ENCODE data around the gene EFNA5. TPM values are rescaled to one million over a fixed set of nuclear protein-coding genes. Genes with fewer than 3 reads are reported as not detected.

Gene EFNA5
- total RNA-seq, 1 donor from 2014 or later = 12.0 TPM

DNA sequence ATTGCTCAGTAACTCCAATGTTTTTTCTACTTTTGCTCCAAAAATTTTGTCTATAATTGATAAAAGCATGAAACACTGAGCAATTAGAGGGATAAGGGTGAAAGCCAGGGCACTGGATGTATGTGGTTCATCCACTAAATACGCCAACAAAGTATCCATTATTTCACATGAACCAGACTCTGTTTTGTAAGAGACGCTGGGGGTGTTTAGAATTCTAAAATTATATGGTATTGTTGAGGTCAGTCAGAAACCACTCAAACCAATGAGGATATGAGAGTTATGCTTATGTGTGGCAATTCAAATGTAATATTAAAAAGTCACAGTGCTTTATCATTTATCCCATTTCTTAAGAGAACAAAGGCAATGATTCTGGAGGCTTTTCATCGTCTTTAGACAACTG lies 220.2 kb downstream of the EFNA5 start:
- H3K27me3 Mint-ChIP-seq = no peaks in the 10 kb centered on the region
- TF ChIP-seq, protein P1, sequence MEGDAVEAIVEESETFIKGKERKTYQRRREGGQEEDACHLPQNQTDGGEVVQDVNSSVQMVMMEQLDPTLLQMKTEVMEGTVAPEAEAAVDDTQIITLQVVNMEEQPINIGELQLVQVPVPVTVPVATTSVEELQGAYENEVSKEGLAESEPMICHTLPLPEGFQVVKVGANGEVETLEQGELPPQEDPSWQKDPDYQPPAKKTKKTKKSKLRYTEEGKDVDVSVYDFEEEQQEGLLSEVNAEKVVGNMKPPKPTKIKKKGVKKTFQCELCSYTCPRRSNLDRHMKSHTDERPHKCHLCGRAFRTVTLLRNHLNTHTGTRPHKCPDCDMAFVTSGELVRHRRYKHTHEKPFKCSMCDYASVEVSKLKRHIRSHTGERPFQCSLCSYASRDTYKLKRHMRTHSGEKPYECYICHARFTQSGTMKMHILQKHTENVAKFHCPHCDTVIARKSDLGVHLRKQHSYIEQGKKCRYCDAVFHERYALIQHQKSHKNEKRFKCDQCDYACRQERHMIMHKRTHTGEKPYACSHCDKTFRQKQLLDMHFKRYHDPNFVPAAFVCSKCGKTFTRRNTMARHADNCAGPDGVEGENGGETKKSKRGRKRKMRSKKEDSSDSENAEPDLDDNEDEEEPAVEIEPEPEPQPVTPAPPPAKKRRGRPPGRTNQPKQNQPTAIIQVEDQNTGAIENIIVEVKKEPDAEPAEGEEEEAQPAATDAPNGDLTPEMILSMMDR (IDR thresholded peaks at IDR 0.05; ENCODE audit: unreplicated experiment) = no peak
- peaks cover 3% of the 10 kb centered on the region for H3K9me3 Mint-ChIP-seq (ENCODE audit: low read depth)
- peaks cover 2% of the 10 kb centered on the region for H3K36me3 Mint-ChIP-seq (ENCODE audit: insufficient read depth)
- DNase-seq (ENCODE audit: low spot score, unreplicated experiment) = no peak
- no peak overlapping the region for H3K27ac Mint-ChIP-seq
- H3K4me3 Mint-ChIP-seq (ENCODE audit: low read depth) = no peak overlapping the region
- peaks cover 16% of the 10 kb centered on the region for H3K4me1 Mint-ChIP-seq (ENCODE audit: low read depth)

DNA sequence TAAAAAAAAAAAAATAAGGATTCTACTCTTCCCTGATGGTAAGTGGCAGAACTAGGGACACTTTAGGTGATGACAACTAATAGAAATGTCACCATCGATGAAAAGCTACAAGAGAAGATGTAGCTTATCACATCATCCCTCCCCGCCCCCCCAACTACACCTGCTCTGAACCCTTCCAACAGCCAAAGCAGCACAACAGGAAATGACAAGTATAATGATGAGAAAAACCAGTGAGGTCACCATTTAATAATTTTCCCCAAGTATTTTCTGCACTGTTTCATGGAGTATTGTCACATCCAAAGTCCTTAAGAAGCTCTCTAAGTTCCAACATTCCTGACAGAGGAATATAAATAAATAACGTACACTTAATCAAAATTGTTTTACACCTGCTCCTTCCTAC lies 221.4 kb downstream of the EFNA5 start:
- no peak overlapping the region for H3K4me3 Mint-ChIP-seq (ENCODE audit: low read depth)
- H3K4me1 Mint-ChIP-seq (ENCODE audit: low read depth) = peaks cover 5% of the 10 kb centered on the region
- no peak overlapping the region for H3K27ac Mint-ChIP-seq

DNA sequence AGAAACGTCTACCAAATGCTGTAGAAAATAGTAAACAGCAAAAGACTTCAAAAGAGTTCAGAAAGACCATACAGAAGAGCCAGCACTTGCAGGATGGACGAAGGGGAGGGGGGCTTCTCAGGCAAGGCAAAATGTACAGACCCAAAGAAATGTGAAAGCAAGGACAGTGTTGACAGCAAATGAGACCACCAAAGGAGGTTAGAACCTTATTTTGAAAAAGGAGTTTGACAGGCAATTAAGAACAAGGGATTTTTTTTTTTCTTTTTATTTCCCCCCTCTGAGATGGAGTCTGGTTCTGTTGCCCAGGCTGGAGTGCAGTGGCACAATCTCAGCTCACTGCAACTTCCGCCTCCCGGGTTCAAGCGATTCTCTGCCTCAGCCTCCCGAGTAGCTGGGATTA lies 223.2 kb downstream of the EFNA5 start:
- TF ChIP-seq, protein P1 (IDR thresholded peaks at IDR 0.05; ENCODE audit: unreplicated experiment) = no peak
- peaks cover 2% of the 10 kb centered on the region for H3K36me3 Mint-ChIP-seq (ENCODE audit: insufficient read depth)
- no peaks in the 10 kb centered on the region for H3K27me3 Mint-ChIP-seq
- DNase-seq (ENCODE audit: low spot score, unreplicated experiment) = no peak
- H3K4me3 Mint-ChIP-seq (ENCODE audit: low read depth) = no peak overlapping the region
- H3K4me1 Mint-ChIP-seq (ENCODE audit: low read depth) = no peaks in the 10 kb centered on the region
- H3K9me3 Mint-ChIP-seq (ENCODE audit: low read depth) = peaks cover 3% of the 10 kb centered on the region
- H3K27ac Mint-ChIP-seq = no peak overlapping the region

More for the DNA sequence above, 221.4 kb downstream of the EFNA5 start:
- TF ChIP-seq, protein P1 (IDR thresholded peaks at IDR 0.05; ENCODE audit: unreplicated experiment) = no peak
- H3K27me3 Mint-ChIP-seq = no peaks in the 10 kb centered on the region
- no peak for DNase-seq (ENCODE audit: low spot score, unreplicated experiment)
- H3K36me3 Mint-ChIP-seq (ENCODE audit: insufficient read depth) = peaks cover 2% of the 10 kb centered on the region
- H3K9me3 Mint-ChIP-seq (ENCODE audit: low read depth) = peaks cover 3% of the 10 kb centered on the region

DNA sequence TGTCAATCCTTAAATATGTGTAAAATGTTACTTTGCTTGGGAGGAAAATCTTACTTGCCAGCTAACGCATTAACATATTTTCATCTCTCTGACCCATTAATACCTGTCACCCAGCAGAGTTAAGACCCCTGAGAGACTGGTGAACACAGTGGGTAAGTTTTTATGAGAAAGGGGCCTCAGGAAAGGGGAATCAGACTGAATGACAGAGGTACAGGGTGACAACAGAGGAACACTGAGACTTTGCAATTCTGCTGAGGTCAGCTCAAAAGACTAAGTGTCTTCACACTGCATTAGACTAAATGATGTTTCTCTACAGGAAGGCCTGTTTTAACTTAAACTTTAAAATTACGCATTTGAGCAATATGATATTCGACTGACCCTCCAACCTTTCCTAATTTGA lies 223.8 kb downstream of the EFNA5 start:
- H3K27me3 Mint-ChIP-seq = no peaks in the 10 kb centered on the region

DNA sequence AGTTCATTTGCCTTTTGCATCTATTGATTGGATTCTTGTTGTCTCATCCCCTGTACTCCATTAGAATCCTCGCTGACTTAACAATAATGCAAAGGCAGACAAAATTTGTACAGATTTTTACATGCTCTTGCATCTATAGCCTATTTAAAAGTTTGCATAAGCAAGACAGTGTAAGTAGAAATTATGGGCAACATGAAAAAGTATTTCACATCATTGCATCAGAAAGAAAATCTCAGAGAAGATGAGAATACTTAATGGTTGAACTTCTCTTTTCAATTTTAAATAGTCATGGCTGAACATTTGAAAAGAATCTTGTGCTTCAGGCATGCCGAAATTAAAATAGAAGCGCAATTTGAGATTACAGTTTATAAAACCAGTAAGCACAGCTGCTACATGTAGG lies 226.4 kb downstream of the EFNA5 start:
- no peaks in the 10 kb centered on the region for H3K36me3 Mint-ChIP-seq (ENCODE audit: insufficient read depth)
- no peak overlapping the region for H3K4me3 Mint-ChIP-seq (ENCODE audit: low read depth)
- DNase-seq (ENCODE audit: low spot score, unreplicated experiment) = no peak
- TF ChIP-seq, protein P1 (IDR thresholded peaks at IDR 0.05; ENCODE audit: unreplicated experiment) = no peak
- no peaks in the 10 kb centered on the region for H3K4me1 Mint-ChIP-seq (ENCODE audit: low read depth)
- H3K27ac Mint-ChIP-seq = no peak overlapping the region
- peaks cover 3% of the 10 kb centered on the region for H3K9me3 Mint-ChIP-seq (ENCODE audit: low read depth)
- H3K27me3 Mint-ChIP-seq = no peaks in the 10 kb centered on the region

More for the DNA sequence above, 223.8 kb downstream of the EFNA5 start:
- TF ChIP-seq, protein P1 (IDR thresholded peaks at IDR 0.05; ENCODE audit: unreplicated experiment) = no peak
- Mint-ChIP-seq H3K4me1 (ENCODE audit: low read depth) (no peaks in the 10 kb centered on the region), H3K36me3 (ENCODE audit: insufficient read depth) (peaks cover 2% of the 10 kb centered on the region), H3K4me3 (ENCODE audit: low read depth) (no peak overlapping the region), H3K9me3 (ENCODE audit: low read depth) (peaks cover 3% of the 10 kb centered on the region), H3K27ac (no peak overlapping the region)
- no peak for DNase-seq (ENCODE audit: low spot score, unreplicated experiment)

Data from progenitor cell of endocrine pancreas (in vitro differentiated cells).